ENCODE data around the gene CLIC4.
"Not testable (repeated sequence)": the region's sequence is repeated elsewhere in the genome, so short reads cannot be mapped to it uniquely, and the experiment has no call there.

The CLIC4 gene

DNA sequence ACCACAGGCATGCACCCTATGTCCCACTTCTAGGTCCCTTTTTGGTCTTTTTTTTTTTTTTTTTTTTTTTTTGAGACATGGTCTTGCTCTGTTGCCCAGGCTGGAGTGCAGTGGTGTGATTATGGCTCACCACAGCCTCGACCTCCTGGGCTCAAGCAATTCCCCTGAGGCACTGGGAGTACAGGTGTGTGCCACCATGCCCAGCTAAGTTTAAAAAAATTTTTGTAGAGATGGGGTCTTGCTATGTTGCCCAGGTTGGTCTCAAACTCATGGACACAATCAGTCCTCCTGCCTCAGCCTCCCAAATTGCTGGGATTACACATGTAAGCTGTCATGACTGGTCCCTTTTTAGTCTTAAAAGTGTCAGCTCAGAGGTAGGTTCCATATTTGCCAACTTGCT, 75.0 kb downstream of the CLIC4 start:
- DNase-seq = not testable (repeated sequence)

GRCh38 chr1:24822887-24823286, 77.6 kb downstream of the CLIC4 start:
- no peak for DNase-seq

GRCh38 chr1:24823486-24823885, 78.2 kb downstream of the CLIC4 start:
- DNase-seq = not testable (repeated sequence)

DNA sequence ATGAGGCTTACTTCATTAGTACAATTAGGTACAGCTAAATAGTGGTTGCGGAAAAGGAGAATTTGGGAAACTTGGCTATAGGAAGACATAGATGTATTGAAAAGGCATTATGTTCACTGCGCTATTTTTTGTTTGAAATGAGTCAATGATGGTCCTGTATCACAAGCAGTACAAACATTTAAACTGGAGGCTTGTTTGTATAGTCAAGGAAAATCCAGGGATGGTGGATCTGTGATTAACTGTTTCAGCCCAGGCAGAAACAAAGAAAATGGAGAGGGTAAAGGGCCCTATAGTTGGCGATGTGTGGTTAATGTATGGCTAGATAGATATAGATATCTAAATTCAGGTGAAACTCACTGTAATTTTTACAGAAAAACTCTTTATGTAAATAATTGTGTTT, 79.9 kb downstream of the CLIC4 start:
- DNase-seq = no peak

GRCh38 chr1:24826510-24826909, 81.3 kb downstream of the CLIC4 start:
- no peak for DNase-seq

DNA sequence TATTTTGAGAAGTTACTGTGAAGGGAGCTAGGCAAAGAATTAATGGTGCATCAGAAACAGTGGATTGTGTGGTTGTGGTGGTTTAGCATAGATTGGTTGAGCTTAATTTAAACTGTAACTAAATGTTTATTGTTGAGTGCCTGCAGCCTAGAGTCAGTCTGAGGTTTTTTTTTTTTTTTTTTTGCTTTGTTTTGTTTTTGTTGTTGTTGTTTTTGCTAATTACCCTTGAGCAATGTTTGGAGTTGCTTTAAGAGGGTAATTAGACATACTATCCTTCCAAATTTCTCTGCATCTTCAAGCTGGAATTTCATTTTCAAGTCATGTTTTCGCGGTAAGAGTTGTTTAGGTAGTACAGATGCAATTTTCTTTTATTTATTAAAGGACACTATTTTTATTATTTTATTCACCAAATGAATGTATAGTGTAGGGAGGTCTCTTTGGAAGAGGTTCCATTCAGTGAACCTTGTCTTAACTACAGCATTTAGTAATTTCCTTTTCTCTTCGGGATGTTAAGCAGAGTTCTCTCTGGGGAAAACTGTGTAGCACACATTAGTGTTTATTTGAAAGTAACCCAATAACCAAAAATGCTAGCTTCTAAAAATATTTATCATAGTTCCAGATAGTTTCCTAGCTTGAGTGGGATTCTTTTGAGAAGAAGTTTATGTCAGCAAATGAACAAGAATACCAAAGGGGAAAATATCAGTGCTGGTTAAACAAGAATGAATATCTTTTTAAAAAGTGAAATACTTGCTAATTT, 82.3 kb downstream of the CLIC4 start:
- peak; percentile 59 for DNase-seq

DNA sequence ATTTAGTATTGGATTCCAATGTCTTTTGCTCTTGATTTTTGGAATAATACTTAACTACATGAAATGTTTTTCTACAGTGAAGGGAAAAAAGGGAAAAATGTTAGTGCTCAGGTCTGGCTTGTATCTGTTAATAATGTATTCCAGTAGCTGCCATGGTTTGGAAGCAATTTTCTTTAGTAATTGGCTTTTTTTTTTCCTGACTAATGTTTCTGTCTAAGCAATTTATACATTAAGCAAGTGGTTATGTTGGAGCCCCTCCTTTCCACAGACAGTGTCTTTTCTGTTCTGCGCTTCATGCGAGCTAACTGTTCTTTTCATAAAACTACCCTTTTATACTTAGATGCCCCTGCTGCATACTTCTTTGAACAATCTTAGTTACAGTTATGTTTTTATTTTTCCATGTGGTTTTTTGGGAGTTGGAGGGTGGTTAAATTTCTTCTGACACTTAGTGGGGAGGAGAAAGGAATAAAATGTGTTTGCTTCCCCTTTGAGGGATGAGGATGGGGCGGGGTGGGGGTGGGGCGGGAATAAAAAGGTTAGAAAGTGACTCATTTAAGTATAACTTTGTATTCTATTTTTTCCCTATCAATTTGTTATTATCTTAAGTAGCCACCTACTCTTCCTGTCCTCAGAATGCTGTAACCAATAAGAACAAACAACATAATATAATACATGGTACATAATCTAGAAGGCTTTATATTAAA, 83.1 kb downstream of the CLIC4 start:
- DNase-seq = no peak

DNA sequence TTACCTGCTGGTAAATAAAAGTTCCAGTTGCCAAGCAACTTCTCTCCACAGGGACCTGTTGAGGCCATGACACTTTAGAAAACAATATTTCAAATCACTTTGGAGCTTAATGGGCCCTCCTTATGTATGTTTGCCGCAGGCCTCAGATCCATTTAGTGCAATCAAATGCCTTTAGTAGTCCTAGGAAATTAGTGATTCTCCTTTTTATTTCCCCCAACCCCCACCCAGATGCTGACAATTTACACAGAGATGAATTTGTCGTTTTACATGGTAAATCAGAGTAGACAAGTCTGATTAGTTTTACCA, 83.6 kb downstream of the CLIC4 start:
- no peak for DNase-seq

- DNase-seq = peak; percentile 65
These were observed 85.5 kb downstream of the CLIC4 start for GRCh38 chr1:24830680-24831272.

GRCh38 chr1:24841593-24841992, 96.3 kb downstream of the CLIC4 start:
- DNase-seq = no peak

- DNase-seq = no peak
These were observed 101.4 kb downstream of the CLIC4 start for GRCh38 chr1:24846671-24847070.

DNA sequence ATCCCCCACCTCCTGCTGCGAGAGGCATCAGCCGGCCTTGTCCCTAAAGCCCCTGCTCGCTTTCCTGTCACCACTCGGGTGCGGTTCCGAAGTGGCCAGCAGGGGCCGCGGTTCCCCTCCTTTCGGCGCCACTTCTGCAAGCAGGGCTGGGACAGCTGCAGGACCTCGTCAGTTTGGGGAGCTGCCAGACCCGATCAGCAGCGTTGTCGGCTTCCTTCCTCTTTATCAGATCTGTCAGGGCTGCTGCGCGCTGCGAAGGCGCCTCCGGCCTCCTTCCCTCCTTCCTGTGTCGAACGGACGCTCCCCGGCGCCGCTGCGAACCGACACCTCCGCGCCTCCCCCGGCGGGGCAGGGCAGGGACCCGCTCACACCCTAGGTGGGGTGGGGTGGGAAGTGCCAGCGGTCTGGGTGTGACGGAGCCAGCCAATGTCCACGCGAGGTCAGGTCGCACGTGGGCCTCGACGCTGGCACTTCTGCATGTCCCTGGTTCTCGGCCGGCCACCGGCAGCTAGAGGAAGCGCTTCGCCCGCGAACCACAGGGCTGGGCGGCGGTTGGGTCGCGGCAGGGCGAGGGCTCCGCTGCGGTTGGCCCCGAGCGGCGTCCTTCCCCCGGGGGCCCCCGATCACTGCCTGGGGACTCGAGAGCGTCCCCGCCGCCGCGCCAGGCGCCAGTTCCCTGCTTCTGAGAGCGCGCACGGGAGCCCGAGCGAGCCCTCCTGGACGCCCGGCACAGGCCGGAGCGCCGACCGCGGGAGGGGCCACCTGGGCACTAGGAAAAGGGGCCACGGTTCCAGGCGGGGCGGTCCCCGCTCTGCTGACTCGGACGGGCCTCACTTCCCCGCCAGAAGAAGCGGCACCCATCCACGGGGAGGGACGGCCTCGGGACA, 103.0 kb downstream of the CLIC4 start:
- DNase-seq = peak; percentile 88

GRCh38 chr1:24849672-24850295, 104.5 kb downstream of the CLIC4 start:
- peak; percentile 39 for DNase-seq

GRCh38 chr1:24850328-24850920, 105.2 kb downstream of the CLIC4 start:
- peak; percentile 61 for DNase-seq

DNA sequence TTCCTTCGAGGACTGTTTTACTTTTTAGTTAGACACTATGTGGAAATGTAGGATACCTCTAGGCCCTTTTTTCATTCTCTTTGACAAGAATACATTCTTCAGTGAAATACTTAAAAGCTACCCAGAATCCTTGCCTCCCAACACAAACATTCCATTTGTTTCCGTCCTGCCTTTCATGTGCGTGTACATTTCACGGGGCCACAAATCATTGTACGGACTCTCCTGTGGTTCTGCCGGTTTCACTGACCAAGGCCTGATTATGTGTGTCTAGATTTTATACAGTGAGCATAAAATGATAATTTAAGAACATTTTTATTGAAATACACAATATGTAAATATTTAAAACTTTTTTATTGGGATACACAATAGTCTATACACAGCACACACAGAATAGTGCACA, 108.4 kb downstream of the CLIC4 start:
- no peak for DNase-seq

GRCh38 chr1:24855474-24855873, 110.2 kb downstream of the CLIC4 start:
- DNase-seq = no peak

- no peak for DNase-seq
These were observed 111.7 kb downstream of the CLIC4 start for GRCh38 chr1:24856787-24857506.

GRCh38 chr1:24857507-24858133, 112.4 kb downstream of the CLIC4 start:
- DNase-seq = no peak

GRCh38 chr1:24858277-24858676, 113.0 kb downstream of the CLIC4 start:
- no peak for DNase-seq

GRCh38 chr1:24859063-24860010, 114.1 kb downstream of the CLIC4 start:
- DNase-seq = no peak
